Gastrocnemius medialis (tissue), 4 donors: Measurements from ENCODE around the gene TMEM88.

Experiments
- POLR2A ChIP-seq, 2 donors: fragments of 450-650 bp; IDR thresholded peaks; one replicate each; pipeline ENCODE4 v1.6.1; 2017; ENCODE audit warnings: antibody characterized with exemption in 2 of 2, mild to moderate bottlenecking in 2 of 2, moderate library complexity in 2 of 2
- TF ChIP-seq, protein P1 (sequence below), 5 experiments: fragments of 450-650 bp in 3 of 5; fragments of 200-600 bp in 2 of 5; sonication (generic) in 2 of 5; IDR thresholded peaks in 4 of 5; conservative IDR thresholded peaks in 1 of 5; 1 replicate in 4 of 5; 2 replicates in 1 of 5; pipeline ENCODE4 v1.5.1; 2016 to 2019; ENCODE audit warnings: antibody characterized with exemption in 5 of 5, mild to moderate bottlenecking in 3 of 5, moderate library complexity in 3 of 5

DNA sequence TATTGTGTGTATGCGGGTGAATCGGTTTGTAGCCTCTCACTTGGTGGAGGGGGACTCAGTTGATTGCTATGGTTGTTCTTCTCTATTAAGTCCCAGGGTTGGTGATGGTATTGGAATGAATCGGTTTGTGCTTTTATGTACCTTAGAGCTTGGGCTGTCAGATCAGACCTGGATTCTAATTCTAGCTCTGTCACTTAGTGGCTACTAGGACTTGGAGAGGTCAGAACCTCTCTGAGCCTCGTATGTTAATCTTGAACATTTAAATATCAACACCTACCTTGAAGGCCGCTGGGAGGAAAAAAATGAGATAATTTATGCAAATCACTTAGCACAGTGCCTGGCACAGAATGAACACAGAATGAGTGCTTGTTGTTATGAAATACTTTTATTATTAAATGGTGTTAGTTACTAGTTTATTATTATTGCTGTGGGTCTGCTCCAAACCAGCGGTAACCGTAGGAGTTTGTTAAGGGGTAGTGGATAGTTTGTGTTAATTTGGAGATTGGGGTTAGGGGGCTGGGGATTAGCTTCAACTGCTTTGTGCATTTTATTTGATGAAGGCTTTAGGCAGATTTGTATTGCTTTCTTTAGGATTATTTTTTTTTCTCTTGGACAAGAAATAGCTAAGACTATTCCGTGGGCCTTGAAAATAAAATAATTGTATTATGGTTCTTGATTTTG, 17.3 kb upstream of the TMEM88 start:
- TF ChIP-seq, protein P1, sequence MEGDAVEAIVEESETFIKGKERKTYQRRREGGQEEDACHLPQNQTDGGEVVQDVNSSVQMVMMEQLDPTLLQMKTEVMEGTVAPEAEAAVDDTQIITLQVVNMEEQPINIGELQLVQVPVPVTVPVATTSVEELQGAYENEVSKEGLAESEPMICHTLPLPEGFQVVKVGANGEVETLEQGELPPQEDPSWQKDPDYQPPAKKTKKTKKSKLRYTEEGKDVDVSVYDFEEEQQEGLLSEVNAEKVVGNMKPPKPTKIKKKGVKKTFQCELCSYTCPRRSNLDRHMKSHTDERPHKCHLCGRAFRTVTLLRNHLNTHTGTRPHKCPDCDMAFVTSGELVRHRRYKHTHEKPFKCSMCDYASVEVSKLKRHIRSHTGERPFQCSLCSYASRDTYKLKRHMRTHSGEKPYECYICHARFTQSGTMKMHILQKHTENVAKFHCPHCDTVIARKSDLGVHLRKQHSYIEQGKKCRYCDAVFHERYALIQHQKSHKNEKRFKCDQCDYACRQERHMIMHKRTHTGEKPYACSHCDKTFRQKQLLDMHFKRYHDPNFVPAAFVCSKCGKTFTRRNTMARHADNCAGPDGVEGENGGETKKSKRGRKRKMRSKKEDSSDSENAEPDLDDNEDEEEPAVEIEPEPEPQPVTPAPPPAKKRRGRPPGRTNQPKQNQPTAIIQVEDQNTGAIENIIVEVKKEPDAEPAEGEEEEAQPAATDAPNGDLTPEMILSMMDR (IDR thresholded peaks at IDR 0.05 in 4 of 5, conservative IDR thresholded peaks at IDR 0.05 in 1 of 5) = no peak
- TF ChIP-seq POLR2A (IDR thresholded peaks at IDR 0.05) = no peak
